Karpas-422 (cell line): ENCODE data around the gene NUCKS1. TPM values are rescaled to one million over a fixed set of nuclear protein-coding genes. Genes with fewer than 3 reads are reported as not detected.

ENCODE experiments used
- DNase-seq: peaks from one replicate; pipeline ENCODE4 v3.0.0-alpha.2; 2015
- H2AFZ ChIP-seq: fragments of 200-600 bp; sonication (generic); 2 replicates; pipeline ENCODE4 v1.6.1; 2014; ENCODE audit warnings: antibody characterized with exemption, low read length, mixed read lengths
- H3K27ac ChIP-seq: fragments of 200-600 bp; sonication (generic); 2 replicates; pipeline ENCODE4 v1.5.1; 2014; ENCODE audit warnings: mild to moderate bottlenecking, low read length, moderate library complexity
- H3K27me3 ChIP-seq: fragments of 200-600 bp; sonication (generic); 2 replicates; pipeline ENCODE4 v1.6.1; 2014; ENCODE audit warnings: low read length, mixed read lengths
- H3K36me3 ChIP-seq: fragments of 200-600 bp; sonication (generic); 2 replicates; pipeline ENCODE4 v1.6.1; 2014; ENCODE audit warnings: low read length, mixed read lengths; ENCODE audit not compliant: insufficient read depth
- H3K4me1 ChIP-seq: fragments of 200-600 bp; sonication (generic); 2 replicates; pipeline ENCODE4 v1.6.1; 2014; ENCODE audit warnings: mild to moderate bottlenecking, low read length, mixed read lengths
- H3K4me2 ChIP-seq: fragments of 200-600 bp; sonication (generic); 2 replicates; pipeline ENCODE4 v1.6.1; 2014; ENCODE audit warnings: low read length, low read depth, mild to moderate bottlenecking; ENCODE audit not compliant: poor library complexity, severe bottlenecking
- H3K4me3 ChIP-seq: fragments of 200-600 bp; sonication (generic); 2 replicates; pipeline ENCODE4 v1.5.1; 2014; ENCODE audit warnings: mild to moderate bottlenecking, antibody characterized with exemption, low read length, mixed read lengths
- H3K79me2 ChIP-seq: fragments of 200-600 bp; sonication (generic); 2 replicates; pipeline ENCODE4 v1.6.1; 2014; ENCODE audit warnings: mild to moderate bottlenecking, low read length, mixed read lengths
- H3K9ac ChIP-seq: fragments of 200-600 bp; sonication (generic); 2 replicates; pipeline ENCODE4 v1.6.0; 2014; ENCODE audit warnings: low read length
- H3K9me2 ChIP-seq: fragments of 200-600 bp; sonication (generic), shearing (Covaris generic); replicated peaks from 2 replicates; pipeline ENCODE4 v1.6.0; 2014; ENCODE audit warnings: mild to moderate bottlenecking, low read length, moderate library complexity; ENCODE audit not compliant: insufficient read depth
- H3K9me3 ChIP-seq: fragments of 300-700, 200-600 bp; sonication (generic); 2 replicates; pipeline ENCODE4 v1.6.1; 2014; ENCODE audit warnings: low read length, mixed read lengths
- H4K20me1 ChIP-seq: fragments of 200-600 bp; sonication (generic); 2 replicates; pipeline ENCODE4 v1.6.1; 2014; ENCODE audit warnings: mild to moderate bottlenecking, antibody characterized with exemption, low read length, low read depth; ENCODE audit not compliant: insufficient read depth
- total RNA-seq: library from RNA; depleted of rRNA; stranded (reverse); fragments of >200 nt; shearing (Covaris generic); gene quantifications from 2 replicates; pipeline ENCODE4 v1.2.3, GENCODE V29; 2014; ENCODE audit warnings: low replicate concordance

The NUCKS1 gene
- total RNA-seq, 1 experiment from 2014 or later, result 56.9 TPM

- H3K27me3 ChIP-seq, result no peaks in the 10 kb centered on the region
- no peak overlapping the region for H3K27ac ChIP-seq
- no peak overlapping the region for H3K4me2 ChIP-seq
Measured at GRCh38 chr1:205670611-205671430, 79.2 kb downstream of the NUCKS1 start.

GRCh38 chr1:205670150-205670446 lies 79.9 kb downstream of the NUCKS1 start:
- Histone ChIP-seq H3K9me3 (no peaks in the 10 kb centered on the region), H3K4me1 (peaks cover 12% of the 10 kb centered on the region), H3K79me2 (no peaks in the 10 kb centered on the region), H3K4me3 (no peak overlapping the region), H3K27ac (no peak overlapping the region), H3K27me3 (no peaks in the 10 kb centered on the region), H3K9ac (no peak overlapping the region), H3K9me2 (no peaks in the 10 kb centered on the region), H2AFZ (no peak overlapping the region), H3K36me3 (no peaks in the 10 kb centered on the region), H4K20me1 (no peaks in the 10 kb centered on the region), H3K4me2 (no peak overlapping the region)
- no peak for DNase-seq

More at GRCh38 chr1:205670611-205671430, 79.2 kb downstream of the NUCKS1 start:
- no peaks in the 10 kb centered on the region for H4K20me1 ChIP-seq
- H2AFZ ChIP-seq, result no peak overlapping the region
- H3K9me3 ChIP-seq, result no peaks in the 10 kb centered on the region
- H3K9ac ChIP-seq, result no peak overlapping the region
- no peak overlapping the region for H3K4me3 ChIP-seq
- no peaks in the 10 kb centered on the region for H3K9me2 ChIP-seq
- no peaks in the 10 kb centered on the region for H3K36me3 ChIP-seq
- H3K4me1 ChIP-seq, result peaks cover 12% of the 10 kb centered on the region
- DNase-seq, result no peak
- H3K79me2 ChIP-seq, result no peaks in the 10 kb centered on the region

- Histone ChIP-seq H3K79me2 (no peaks in the 10 kb centered on the region), H3K4me1 (peaks cover 12% of the 10 kb centered on the region), H3K36me3 (no peaks in the 10 kb centered on the region), H3K27ac (no peak overlapping the region), H3K9me3 (no peaks in the 10 kb centered on the region), H3K9ac (no peak overlapping the region), H3K27me3 (no peaks in the 10 kb centered on the region), H2AFZ (no peak overlapping the region), H3K4me3 (no peak overlapping the region), H3K9me2 (no peaks in the 10 kb centered on the region), H3K4me2 (no peak overlapping the region), H4K20me1 (no peaks in the 10 kb centered on the region)
- DNase-seq, result no peak
Measured at GRCh38 chr1:205669341-205670149, 80.4 kb downstream of the NUCKS1 start.

- H4K20me1 ChIP-seq, result no peaks in the 10 kb centered on the region
- peak; percentile 45 for DNase-seq
- H3K4me3 ChIP-seq, result no peak overlapping the region
- H3K27ac ChIP-seq, result no peak overlapping the region
- no peaks in the 10 kb centered on the region for H3K79me2 ChIP-seq
- H3K27me3 ChIP-seq, result no peaks in the 10 kb centered on the region
- H3K9ac ChIP-seq, result no peak overlapping the region
- H3K4me2 ChIP-seq, result no peak overlapping the region
- no peaks in the 10 kb centered on the region for H3K9me3 ChIP-seq
- H3K9me2 ChIP-seq, result no peaks in the 10 kb centered on the region
- no peak overlapping the region for H2AFZ ChIP-seq
- no peaks in the 10 kb centered on the region for H3K36me3 ChIP-seq
- peaks cover 12% of the 10 kb centered on the region for H3K4me1 ChIP-seq
Measured at GRCh38 chr1:205668951-205669340, 81.0 kb downstream of the NUCKS1 start.

- no peak overlapping the region for H3K9ac ChIP-seq
Measured at GRCh38 chr1:205667909-205668643, 81.9 kb downstream of the NUCKS1 start.

GRCh38 chr1:205666372-205667166 lies 83.4 kb downstream of the NUCKS1 start:
- H3K4me1 ChIP-seq, result peaks cover 12% of the 10 kb centered on the region
- H2AFZ ChIP-seq, result no peak overlapping the region
- H3K27me3 ChIP-seq, result no peaks in the 10 kb centered on the region
- H3K4me2 ChIP-seq, result no peak overlapping the region
- H3K27ac ChIP-seq, result no peak overlapping the region
- no peaks in the 10 kb centered on the region for H3K9me2 ChIP-seq
- H3K79me2 ChIP-seq, result no peaks in the 10 kb centered on the region
- no peaks in the 10 kb centered on the region for H4K20me1 ChIP-seq
- H3K36me3 ChIP-seq, result no peaks in the 10 kb centered on the region
- H3K9me3 ChIP-seq, result no peaks in the 10 kb centered on the region
- no peak overlapping the region for H3K9ac ChIP-seq
- DNase-seq, result no peak
- H3K4me3 ChIP-seq, result no peak overlapping the region

More at GRCh38 chr1:205667909-205668643, 81.9 kb downstream of the NUCKS1 start:
- Histone ChIP-seq H3K27ac (no peak overlapping the region), H3K4me3 (no peak overlapping the region), H3K27me3 (no peaks in the 10 kb centered on the region), H3K79me2 (no peaks in the 10 kb centered on the region), H2AFZ (no peak overlapping the region), H4K20me1 (no peaks in the 10 kb centered on the region), H3K4me1 (peaks cover 12% of the 10 kb centered on the region), H3K9me3 (no peaks in the 10 kb centered on the region), H3K9me2 (no peaks in the 10 kb centered on the region), H3K36me3 (no peaks in the 10 kb centered on the region), H3K4me2 (no peak overlapping the region)
- DNase-seq, result no peak

- no peaks in the 10 kb centered on the region for H3K9me3 ChIP-seq
- H3K79me2 ChIP-seq, result no peaks in the 10 kb centered on the region
- no peaks in the 10 kb centered on the region for H3K36me3 ChIP-seq
- H3K4me3 ChIP-seq, result no peak overlapping the region
- no peaks in the 10 kb centered on the region for H3K27me3 ChIP-seq
- H2AFZ ChIP-seq, result no peak overlapping the region
- H3K27ac ChIP-seq, result no peak overlapping the region
- no peak overlapping the region for H3K9ac ChIP-seq
- no peaks in the 10 kb centered on the region for H4K20me1 ChIP-seq
- H3K9me2 ChIP-seq, result no peaks in the 10 kb centered on the region
- H3K4me1 ChIP-seq, result peaks cover 12% of the 10 kb centered on the region
- no peak for DNase-seq
- H3K4me2 ChIP-seq, result no peak overlapping the region
Measured at GRCh38 chr1:205665201-205666045, 84.6 kb downstream of the NUCKS1 start.
